ENCODE results near the gene FXYD5.
A peak's percentile ranks its signal among the peaks of the same experiment; 100 is the strongest.

The FXYD5 gene

GRCh38 chr19:35140207-35140961 is 14.2 kb upstream of the FXYD5 start:
- no peak overlapping the region for H3K4me3 ChIP-seq (ENCODE audit: low read depth, low read length)
- no peak for TF ChIP-seq CTCF (IDR thresholded peaks at IDR 0.05; ENCODE audit: borderline replicate concordance, insufficient read depth, low read depth, low read length)

DNA sequence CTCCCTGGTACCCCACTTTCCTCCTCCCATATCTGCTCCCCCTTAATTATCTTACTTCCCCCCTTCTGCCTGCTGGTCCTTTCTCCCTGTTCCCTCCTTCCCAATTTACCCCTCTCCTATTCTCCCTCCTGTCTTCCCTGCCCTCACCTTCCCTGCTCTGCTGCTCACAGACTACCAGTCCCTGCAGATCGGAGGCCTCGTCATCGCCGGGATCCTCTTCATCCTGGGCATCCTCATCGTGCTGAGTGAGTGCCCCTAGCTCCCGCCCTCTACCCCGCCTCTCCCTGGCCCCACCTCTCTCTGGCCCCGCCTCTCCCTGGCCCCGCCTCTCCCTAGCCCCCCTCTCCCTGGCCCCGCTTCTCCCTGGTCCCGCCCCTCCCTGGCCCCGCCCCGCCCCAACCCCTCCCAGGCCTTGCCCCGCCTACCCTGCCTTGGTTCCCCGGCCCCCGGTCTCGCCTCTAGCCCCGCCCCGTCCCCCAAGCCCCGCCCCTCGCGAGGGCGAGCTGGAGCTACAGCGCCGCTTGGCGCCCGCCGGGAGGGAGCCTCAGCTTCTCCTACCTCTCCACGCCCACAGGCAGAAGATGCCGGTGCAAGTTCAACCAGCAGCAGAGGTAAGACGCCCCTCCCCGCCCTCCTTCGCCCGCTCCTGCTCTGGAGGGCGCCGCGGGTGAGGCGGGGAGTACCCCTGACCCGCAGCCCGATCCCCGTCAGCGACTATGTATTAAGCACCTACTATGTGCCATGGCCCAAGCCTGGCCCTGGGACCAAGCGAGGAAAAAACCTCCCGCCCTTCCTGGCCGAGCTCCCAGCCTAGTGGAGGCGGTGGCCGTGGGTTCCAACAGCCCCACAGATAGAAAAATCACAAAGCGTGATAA is 13.3 kb upstream of the FXYD5 start:
- peak overlapping the region; percentile 27 for H3K4me3 ChIP-seq (ENCODE audit: low read depth, low read length)
- TF ChIP-seq CTCF (IDR thresholded peaks at IDR 0.05; ENCODE audit: borderline replicate concordance, insufficient read depth, low read depth, low read length), result peak; percentile 66

DNA sequence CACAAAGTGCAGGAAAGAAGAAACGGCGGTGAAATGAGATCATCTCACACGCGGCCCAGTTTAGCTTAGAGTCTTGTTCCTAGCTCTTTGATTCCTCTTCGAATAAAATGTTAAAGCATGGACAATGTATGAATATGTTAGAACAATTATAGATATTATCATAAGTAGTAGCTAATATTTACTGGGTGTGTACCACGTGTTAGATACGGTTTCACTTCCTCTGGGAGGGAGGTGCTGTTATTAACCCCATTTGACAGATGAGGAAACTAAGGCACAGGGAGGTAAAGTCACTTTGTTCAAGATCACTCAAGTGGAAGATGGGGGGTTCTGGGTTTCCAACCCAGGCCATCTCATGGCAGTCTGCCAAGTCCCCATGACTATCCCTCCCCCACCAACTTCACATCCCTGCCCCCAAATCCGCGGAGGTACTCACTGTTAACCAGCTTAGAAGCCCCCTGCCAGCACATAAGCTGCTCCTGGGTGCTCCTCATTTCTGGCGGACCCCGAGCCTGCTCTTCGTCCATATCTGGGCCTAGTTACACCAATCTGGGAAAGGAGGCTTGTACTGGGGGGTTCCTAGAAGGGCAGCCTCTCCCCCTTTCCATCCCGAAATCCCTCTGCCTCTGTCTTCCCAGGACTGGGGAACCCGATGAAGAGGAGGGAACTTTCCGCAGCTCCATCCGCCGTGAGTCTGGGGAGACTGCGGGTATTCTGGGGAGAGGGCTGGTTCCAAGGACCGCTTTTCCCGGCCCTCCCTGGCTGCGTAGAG is 12.5 kb upstream of the FXYD5 start:
- TF ChIP-seq CTCF (IDR thresholded peaks at IDR 0.05; ENCODE audit: borderline replicate concordance, insufficient read depth, low read depth, low read length), result no peak
- peak overlapping the region; percentile 29 for H3K4me3 ChIP-seq (ENCODE audit: low read depth, low read length)

- peak; percentile 66 for TF ChIP-seq CTCF (IDR thresholded peaks at IDR 0.05; ENCODE audit: borderline replicate concordance, insufficient read depth, low read depth, low read length)
- peak overlapping the region; percentile 29 for H3K4me3 ChIP-seq (ENCODE audit: low read depth, low read length)
Measured at GRCh38 chr19:35142606-35143230, 11.8 kb upstream of the FXYD5 start.

- peak within 1 kb of the TSS; percentile 29 for H3K4me3 ChIP-seq (ENCODE audit: low read depth, low read length)
Measured at GRCh38 chr19:35143231-35143715, 11.3 kb upstream of the FXYD5 start, which contains the start of gene FXYD7. TSS of gene FXYD7 (plus strand) at chr19:35143255. CDS start at chr19:35143334, 79 bp downstream.

More at GRCh38 chr19:35143231-35143715, 11.3 kb upstream of the FXYD5 start, which contains the start of gene FXYD7:
- TF ChIP-seq CTCF (IDR thresholded peaks at IDR 0.05; ENCODE audit: borderline replicate concordance, insufficient read depth, low read depth, low read length), result no peak
